ENCODE measurements around the gene OSBPL6. TPM values are rescaled to one million over a fixed set of nuclear protein-coding genes. Genes with fewer than 3 reads are reported as not detected.

Gene OSBPL6
- total RNA-seq, 6 experiments from 2014 or later, result 2.4 to 7.5 (median 3.3) TPM

Other genes starting within 250 kb of the OSBPL6 start
- 1 to 10 TPM; 1.2 to 3.1 (median 1.4) TPM for gene PDE11A, start 121.7 kb upstream of the OSBPL6 start, total RNA-seq (2021; fragmentation: NEBNext Ultra II Directional; extraction: Animal tissue kit (Norgen Biotek cat#: 25700))
- 10 to 100 TPM; 13.8 to 16.6 (median 14.9) TPM for gene RBM45, start 82.1 kb upstream of the OSBPL6 start, total RNA-seq (2021; fragmentation: NEBNext Ultra II Directional; extraction: Animal tissue kit (Norgen Biotek cat#: 25700))